RWPE1 (cell line): ENCODE measurements around the gene TSPAN3.

Source experiments
- CTCF ChIA-PET: fragments of 350-600 bp; sonication (Branson Sonifier 250); formaldehyde crosslinking; extraction: SDS; loops from one replicate; lab custom pipeline; 2021; lab: Yijun Ruan, JAX
- POLR2A ChIA-PET: fragments of 400-600 bp; formaldehyde crosslinking; extraction: SDS; loops from one replicate; lab custom pipeline; 2020; ENCODE audit warnings: antibody characterized with exemption; ENCODE audit not compliant: low non-redundant PET; lab: Yijun Ruan, JAX
- DNase-seq: peaks from one replicate; pipeline ENCODE4 v3.0.0; 2012; ENCODE audit warnings: low spot score
- H3K27ac ChIP-seq: fragments of 450-650 bp; 2 replicates; pipeline ENCODE4 v1.5.1; 2017
- CTCF ChIP-seq: fragments of 450-650 bp; conservative IDR thresholded peaks from 2 replicates; pipeline ENCODE4 v1.5.1; 2017; ENCODE audit warnings: low read depth, mild to moderate bottlenecking

Gene TSPAN3

GRCh38 chr15:77076323-77076915, 5.5 kb upstream of the TSPAN3 start:
- no peak for DNase-seq
- ChIA-PET CTCF (no interaction called here), POLR2A (no interaction called here)
- no peak overlapping the region for H3K27ac ChIP-seq
- TF ChIP-seq CTCF, result no peak

- no peak for DNase-seq
- ChIA-PET CTCF (no interaction called here), POLR2A (no interaction called here)
- no peak; the same call in 1 of the 2 replicates for TF ChIP-seq CTCF
- H3K27ac ChIP-seq, result no peak overlapping the region
Observed at GRCh38 chr15:77075528-77075927, 4.6 kb upstream of the TSPAN3 start.

DNA sequence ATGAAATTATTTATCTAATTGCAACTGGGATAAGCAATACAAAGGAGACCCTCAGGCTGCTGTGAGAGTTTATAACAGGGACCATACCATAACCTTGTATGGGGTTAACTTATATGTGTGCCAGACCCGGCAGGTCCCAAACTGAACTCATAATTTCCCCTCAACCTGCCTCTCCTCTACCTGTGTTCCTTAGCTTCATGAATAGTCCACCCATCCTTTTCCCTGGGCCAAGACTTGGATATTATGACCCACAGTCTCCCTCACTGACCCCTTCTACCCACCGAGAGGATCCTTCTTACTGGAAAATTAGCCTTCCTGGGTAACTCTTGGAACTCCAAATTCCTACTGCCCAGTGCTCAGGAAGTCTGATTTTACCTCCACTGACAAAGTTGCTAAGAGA, 3.4 kb upstream of the TSPAN3 start:
- ChIA-PET CTCF (interaction anchor here (0.6 kb wide), 1 partner anchor 47 kb away, joined by 3 read pairs; no protein-coding TSS in a partner anchor), POLR2A (no interaction called here)
- no peak for TF ChIP-seq CTCF
- no peak for DNase-seq
- no peak overlapping the region for H3K27ac ChIP-seq

- H3K27ac ChIP-seq, result peak overlapping the region; percentile 83
- ChIA-PET POLR2A (interaction anchor here (0.6 kb wide), 1 partner anchor 50 kb away, joined by 3 read pairs; no protein-coding TSS in a partner anchor), CTCF (interaction anchor here (0.5 to 0.6 kb wide), 2 partner anchors 26 to 1166 kb away, joined by 4 to 5 read pairs; no protein-coding TSS in a partner anchor)
- no peak for DNase-seq
- TF ChIP-seq CTCF, result no peak
Observed at GRCh38 chr15:77071305-77072223, 655 bp upstream of the TSPAN3 start.

DNA sequence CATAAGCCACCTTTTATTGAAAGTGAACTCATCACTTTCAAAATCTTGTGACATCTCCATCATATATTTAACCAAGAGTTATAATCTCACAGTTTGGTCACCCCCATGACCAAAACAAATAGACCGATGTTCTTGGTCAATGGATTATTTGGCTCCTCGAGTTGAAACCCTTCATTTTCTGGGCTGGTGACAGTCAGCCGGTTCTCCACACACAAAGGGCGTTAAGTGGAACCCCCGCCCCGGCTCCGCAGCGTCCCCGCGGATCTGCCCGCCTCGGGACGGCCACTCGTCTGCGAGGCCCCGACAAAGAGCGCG, 772 bp downstream of the TSPAN3 start:
- ChIA-PET CTCF (no interaction called here), POLR2A (no interaction called here)
- no peak for TF ChIP-seq CTCF
- DNase-seq, result no peak
- peak overlapping the region; percentile 83 for H3K27ac ChIP-seq

DNA sequence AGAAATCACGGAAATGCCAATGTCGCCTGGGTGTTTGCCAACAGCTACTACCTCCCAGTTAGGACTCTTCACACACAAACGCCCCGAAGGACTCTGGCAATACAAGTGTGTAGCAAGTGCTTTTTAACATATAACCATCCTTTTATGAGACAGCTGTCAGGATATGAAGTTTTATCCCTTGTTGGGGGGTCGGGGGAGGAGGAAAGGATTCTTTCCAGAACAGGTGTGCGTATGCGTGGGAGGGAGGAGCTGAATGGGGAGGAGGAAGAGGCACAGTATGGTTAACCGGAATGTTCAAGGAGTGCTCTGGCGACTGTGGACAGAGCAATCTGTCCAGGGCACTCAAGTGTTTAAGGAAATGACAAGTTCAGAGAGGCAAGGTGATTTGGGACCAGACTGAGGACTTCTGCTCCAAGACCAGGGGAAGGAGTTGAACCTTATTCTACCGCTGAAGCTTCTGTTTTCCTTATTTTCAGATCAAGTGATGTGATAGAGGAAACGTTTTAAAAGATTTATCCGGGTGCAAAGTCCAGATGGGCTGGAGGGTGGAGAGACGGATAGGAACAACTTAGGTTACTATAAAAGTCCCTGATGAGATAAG, 1.3 kb downstream of the TSPAN3 start:
- no peak overlapping the region for H3K27ac ChIP-seq
- DNase-seq, result no peak
- CTCF ChIA-PET, result no interaction called here
- POLR2A ChIA-PET, result no interaction called here
- no peak for TF ChIP-seq CTCF
